ENCODE results near the gene MICAL2.

MICAL2 gene

DNA sequence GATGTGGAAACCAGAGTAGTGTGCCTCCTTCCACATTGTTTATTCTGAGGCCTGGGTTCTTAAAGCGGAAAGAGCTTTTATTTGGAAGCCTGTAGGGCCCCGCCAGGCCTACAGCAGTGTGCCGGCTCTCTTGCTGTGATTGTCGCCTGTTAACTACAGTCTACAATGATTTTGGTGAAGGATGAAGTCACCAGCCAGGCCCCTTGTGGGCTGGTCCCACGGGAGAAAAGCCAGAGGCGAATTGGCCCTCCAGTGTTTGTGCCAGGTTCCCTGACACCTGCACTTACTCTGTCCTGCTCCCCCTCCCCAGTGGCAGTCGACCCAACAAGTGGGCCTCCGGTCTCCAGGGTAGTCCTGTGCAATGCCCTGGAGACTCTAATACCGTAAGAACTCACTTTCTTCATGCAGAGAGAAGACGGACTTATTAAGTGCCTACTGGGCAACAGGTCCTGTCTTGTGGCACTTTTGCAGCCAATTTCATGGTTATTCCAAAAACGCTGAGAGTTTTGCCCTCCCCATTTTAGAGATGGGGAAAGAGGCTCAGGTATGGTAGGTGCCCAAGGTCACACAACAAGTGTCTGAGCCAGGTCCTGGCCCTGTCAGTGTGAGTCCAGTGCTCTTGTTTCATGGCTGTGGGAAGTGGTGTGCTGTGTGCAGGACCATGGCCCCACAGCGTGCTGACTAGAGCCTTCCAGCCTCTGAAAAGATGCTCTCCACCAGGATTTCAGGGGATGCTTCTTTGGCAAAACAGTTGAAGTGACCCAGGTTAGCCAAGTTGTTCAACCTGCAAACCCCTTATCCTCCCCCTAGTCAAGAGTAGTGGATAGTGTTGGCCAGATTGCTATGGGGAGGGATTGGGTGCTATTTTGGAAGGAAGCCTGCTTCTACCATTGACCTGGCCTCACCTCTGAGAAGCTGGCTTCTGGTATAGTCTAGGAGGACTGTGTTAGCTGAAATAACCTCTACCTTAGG is 1.4 kb downstream of the MICAL2 start:
- in situ Hi-C loops (cut with HindIII; ENCODE audit: low pct_ligation_motif_present, low pct_unique_long_range_greater_than_20kb, low sequenced_read_pairs) = no loop called here
- DNase-seq = no peak

DNA sequence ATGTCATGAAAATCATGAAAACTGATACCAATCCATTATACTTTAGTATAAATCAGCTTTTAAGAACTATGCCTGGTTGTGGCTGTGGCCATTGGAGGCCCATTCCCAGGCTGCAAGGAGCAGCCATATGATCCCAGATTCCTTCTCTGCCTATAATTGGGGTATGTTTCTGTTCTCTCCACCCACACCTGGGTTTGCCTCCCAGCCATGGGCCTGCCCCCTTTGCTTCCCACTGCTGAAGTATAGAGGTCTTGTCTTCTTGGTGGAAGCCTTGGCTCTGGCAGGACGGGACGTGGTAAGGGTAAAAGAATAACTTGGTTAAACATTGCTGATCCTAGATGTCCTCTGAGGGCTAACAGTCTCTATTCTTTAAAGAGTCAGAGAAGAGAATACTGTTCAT is 2.4 kb downstream of the MICAL2 start:
- DNase-seq = peak; percentile 37
- in situ Hi-C loops (cut with HindIII; ENCODE audit: low pct_ligation_motif_present, low pct_unique_long_range_greater_than_20kb, low sequenced_read_pairs) = no loop called here

DNA sequence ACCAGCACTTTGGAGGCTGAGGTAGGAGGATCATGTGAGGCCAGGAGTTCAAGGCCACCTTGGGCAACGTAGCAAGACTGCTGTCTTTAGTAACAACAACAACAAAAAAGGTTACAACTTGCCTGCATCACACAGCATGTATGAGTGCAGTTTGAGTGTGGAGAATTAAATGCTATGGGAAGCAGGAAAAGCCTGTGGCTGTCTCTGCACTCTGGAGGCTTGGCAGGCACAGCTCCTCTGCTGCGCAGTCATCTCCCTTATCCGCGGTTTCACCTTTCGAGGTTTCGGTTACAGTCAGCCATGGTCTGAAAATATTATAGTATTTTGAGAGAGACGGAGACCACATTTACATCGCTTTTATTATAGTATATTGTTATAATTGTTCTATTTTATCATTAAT is 2.9 kb downstream of the MICAL2 start:
- in situ Hi-C loops (cut with HindIII; ENCODE audit: low pct_ligation_motif_present, low pct_unique_long_range_greater_than_20kb, low sequenced_read_pairs) = no loop called here
- DNase-seq = no peak

DNA sequence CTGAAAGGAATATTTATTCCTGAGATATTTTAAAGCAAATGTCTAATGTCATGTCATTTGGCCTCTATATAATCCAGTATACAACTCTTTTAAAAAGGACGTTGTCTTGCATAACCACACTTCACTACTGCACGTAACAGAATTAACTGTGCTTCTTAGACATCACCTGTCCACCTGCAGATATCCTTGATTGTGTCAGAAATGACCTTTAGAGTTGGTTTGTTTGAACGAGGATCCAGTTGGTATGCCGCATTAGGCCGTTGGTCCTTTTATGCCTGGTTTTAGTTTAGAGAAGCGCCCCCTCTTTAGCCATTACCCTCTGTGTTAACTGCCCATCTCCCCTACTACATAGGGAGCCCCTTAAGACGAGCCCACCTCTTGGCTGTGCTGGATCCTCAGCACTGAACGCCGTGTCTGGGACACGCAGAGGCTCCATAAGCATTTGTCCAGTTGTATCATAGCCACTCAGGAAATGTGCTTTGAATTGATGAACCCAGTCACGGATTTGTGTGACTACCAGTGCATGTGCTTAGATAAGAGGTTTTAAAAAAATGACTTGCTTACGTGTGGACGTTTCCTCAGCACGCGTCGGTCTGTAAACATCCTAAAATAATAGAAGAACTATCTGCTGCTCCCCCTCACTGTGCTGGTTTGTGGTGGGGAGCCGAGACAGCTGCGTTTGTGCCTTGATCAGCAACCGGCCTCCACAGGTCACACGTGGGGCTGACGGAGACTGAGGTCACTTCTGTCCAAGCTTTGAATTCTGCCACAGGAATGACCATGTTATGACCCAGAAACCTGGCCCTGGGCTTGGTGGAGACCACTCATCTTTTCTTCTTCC is 4.0 kb downstream of the MICAL2 start:
- no peak for DNase-seq
- in situ Hi-C loops (cut with HindIII; ENCODE audit: low pct_ligation_motif_present, low pct_unique_long_range_greater_than_20kb, low sequenced_read_pairs) = no loop called here

DNA sequence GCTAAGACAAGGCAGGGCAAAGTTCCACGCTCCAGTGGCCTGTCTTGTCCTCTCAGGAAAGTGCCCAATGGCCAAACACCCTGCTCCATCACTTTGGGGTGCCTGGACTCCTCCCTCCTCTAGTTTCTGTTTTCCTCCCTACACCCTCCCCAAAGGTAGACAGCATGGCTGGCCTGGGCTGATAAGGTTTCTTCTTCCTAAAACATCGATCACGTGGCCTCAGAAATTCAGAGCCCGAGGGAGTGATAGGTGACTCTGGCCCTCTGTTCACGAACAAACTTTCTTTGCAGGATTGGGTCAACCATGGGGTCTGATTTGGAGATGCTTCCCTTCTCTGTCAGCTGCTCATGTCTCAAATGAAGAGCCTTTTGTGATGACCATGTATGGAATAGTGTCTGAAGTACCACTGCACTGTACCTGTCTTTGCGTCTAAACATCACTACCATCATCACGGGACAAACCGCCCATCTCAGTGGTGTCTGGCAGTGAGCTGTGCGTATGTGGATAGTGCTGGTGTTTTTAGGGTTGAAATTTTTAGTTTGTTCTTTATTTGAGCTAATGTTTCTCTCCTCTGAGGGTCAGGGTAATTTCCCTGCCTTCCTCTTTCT is 6.1 kb downstream of the MICAL2 start:
- in situ Hi-C loops (cut with HindIII; ENCODE audit: low pct_ligation_motif_present, low pct_unique_long_range_greater_than_20kb, low sequenced_read_pairs) = no loop called here
- DNase-seq = no peak

DNA sequence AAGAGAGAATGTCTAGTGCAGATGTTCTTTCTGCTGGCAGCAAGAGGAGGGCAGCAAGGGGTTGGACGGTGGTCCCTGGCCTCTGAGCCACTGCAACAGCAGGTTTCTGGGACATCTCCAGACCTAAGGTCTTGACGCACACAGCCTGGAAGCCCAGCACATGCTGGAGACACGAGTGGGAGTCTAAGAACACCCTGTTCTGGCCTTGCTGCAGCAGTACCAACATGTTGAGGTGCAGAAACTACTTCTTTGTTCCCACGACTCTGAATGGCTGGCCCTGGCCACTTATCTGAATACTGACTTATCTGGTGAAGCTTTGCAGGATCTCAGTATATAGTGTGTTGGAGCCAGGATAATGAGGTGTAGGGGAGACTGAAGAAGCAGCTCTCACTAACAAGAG is 6.8 kb downstream of the MICAL2 start:
- no peak for DNase-seq
- in situ Hi-C loops (cut with HindIII; ENCODE audit: low pct_ligation_motif_present, low pct_unique_long_range_greater_than_20kb, low sequenced_read_pairs) = no loop called here

DNA sequence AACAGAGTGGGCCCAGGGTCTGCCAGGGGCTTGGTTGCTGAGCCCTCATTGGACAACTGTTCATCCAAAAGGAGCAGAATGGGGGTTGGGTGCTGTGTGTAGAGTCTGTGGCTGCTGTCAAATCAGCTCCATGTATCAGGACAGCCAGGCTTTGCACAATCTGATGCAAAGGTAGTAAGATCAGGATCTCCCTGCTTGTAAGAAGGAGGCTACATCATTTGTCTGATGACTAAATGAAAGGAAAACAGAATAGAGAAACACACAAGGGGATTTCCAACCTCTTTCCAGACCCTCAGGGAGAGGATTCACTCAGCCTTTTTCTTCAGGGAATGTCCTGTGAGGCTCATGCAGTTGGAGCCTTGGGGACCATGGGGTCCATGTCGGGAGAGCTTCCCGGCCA is 7.2 kb downstream of the MICAL2 start:
- in situ Hi-C loops (cut with HindIII; ENCODE audit: low pct_ligation_motif_present, low pct_unique_long_range_greater_than_20kb, low sequenced_read_pairs) = no loop called here
- DNase-seq = no peak

DNA sequence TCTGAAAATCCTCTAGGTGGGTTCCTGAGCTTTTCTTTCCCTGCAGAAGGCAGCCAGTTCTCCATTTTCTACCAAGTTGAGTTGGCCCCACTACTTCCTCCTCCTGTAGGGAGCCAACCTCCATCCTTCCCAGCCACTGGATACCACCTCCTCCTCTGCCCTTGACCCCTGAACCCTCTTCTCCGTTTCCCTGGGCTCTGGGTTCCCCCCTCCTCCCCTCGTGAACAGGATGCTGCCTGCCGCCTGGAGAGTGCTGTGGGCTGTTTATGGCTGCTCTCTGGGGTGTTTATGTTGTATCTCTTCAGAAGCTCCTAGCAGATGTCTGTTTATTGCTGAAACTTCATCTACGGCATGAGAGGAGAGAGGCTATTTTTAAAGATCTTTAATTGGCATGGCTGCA is 8.6 kb downstream of the MICAL2 start:
- in situ Hi-C loops (cut with HindIII; ENCODE audit: low pct_ligation_motif_present, low pct_unique_long_range_greater_than_20kb, low sequenced_read_pairs) = no loop called here
- DNase-seq = no peak

DNA sequence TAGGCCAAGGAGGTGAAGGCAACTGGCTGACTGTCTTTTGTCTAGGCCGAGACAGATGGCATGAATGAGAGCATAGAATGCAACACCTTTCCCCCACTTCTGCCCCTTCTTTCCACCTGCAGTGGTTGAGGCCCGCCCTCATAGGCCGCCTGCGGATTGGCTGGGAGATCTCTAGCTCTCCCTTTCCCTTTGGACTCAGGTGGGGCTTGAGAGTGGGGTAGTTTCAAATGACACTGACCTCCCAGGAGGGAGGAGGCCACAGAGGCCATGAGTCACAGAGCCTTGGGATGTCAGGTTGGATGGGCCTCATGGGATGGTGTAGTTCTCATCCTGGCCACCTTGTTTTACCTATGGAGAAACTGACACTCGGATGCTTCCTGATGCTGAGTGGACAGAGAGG is 9.1 kb downstream of the MICAL2 start:
- in situ Hi-C loops (cut with HindIII; ENCODE audit: low pct_ligation_motif_present, low pct_unique_long_range_greater_than_20kb, low sequenced_read_pairs) = no loop called here
- no peak for DNase-seq

DNA sequence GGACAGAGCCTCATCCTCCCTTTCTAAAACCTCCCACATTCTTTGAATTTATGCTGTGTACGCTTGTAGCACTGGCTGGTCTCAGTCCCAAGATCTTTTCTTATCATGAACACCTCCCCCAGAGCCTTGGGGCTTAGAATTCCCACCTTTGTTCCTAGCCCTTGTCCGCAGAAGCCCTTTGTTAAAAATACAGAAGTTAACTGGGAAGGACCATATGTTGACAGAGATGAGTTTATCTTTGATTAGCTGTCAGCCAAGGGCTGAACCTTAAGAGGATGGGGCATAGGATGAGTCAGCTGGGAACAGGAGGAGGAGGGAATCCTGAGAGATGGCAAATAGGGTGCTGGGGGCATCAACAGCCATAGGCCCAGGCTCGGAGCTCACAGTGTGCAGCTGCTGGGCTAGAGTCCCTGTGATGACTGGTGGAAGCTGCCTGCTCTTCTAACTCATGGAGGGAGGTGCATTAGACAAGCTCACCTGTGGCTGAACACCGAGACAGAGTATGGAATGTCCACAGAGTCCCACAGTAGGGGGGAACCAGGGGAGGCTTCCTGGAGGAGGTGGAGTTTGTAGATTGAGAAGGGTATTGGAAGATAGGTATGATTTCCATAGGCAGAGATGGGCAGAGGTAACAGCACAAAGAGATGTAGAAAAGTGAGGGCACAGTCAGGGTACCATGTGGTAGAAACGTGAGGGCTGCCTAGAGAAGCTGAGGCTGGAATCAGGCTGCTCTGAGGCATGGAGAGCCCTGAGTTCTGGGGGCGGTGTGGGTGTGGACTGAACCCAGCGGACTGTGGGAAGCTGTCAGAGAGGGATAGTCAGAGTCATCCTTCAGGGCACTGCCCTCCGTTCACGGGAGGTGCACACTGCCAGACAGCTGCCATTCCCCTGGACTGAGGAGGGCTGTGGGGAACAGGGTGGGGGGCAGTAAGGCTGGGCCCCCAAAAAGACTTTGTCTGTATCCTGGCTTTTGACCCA is 9.9 kb downstream of the MICAL2 start:
- DNase-seq = no peak
- in situ Hi-C loops (cut with HindIII; ENCODE audit: low pct_ligation_motif_present, low pct_unique_long_range_greater_than_20kb, low sequenced_read_pairs) = no loop called here

DNA sequence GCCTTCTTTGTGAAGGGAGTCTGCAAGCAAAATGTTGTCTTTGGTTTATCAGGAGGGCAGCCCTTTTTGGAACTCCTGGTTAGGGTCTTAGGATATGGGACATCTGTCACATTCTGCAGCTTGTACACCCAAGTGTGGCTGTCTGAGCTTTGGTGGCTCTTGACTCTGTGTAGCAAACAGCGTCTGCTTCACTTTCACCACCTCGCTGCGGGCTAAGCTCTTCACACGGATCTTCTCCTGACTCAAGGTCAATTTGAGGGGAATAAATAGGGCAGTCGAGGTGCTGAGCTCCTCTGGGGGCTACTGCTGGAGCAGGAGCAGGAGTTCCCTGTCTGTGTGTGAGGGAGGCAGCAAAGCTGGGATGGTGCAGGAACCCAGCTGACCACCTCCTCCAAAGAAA is 10.6 kb downstream of the MICAL2 start:
- in situ Hi-C loops (cut with HindIII; ENCODE audit: low pct_ligation_motif_present, low pct_unique_long_range_greater_than_20kb, low sequenced_read_pairs) = no loop called here
- no peak for DNase-seq

DNA sequence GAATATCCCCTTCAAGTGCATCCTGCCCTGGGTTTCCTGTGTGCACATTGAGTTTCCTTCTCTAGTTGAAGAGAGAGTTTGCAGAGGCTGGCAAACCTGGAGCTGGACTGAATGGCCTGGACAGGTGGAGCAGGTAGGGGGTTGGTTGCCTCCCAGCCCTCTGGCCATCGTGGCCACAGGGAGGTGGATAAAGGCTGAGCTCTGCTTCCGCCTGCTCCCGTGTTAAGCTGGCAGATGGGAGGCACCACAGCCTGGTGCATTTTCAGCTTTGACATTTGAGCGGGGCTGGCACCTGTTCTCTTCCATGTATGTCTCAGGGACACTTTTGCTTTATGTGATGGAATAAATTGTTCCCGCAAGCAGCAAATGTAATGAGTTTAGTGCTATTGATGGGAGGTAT is 11.1 kb downstream of the MICAL2 start:
- in situ Hi-C loops (cut with HindIII; ENCODE audit: low pct_ligation_motif_present, low pct_unique_long_range_greater_than_20kb, low sequenced_read_pairs) = no loop called here
- DNase-seq = no peak

DNA sequence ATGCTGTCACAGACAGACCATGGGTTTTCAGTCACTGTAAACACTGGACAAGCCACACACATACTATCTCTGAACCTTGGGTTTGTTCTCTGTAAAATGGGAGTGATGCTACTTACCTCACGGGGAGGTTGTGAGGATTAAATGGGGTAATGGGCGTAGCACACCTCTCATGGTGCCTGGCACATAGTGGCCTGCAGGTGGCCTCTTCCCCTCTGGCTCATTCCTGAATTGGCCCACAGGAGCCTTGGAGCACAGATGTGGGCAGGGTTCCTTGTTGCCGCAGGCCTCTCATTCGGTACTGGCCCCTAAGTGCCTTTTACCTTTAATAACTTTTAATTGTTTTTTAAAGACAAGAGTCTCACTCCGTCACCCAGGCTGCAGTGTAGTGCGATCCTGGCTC is 11.7 kb downstream of the MICAL2 start:
- peak; percentile 44 for DNase-seq
- in situ Hi-C loops (cut with HindIII; ENCODE audit: low pct_ligation_motif_present, low pct_unique_long_range_greater_than_20kb, low sequenced_read_pairs) = no loop called here

DNA sequence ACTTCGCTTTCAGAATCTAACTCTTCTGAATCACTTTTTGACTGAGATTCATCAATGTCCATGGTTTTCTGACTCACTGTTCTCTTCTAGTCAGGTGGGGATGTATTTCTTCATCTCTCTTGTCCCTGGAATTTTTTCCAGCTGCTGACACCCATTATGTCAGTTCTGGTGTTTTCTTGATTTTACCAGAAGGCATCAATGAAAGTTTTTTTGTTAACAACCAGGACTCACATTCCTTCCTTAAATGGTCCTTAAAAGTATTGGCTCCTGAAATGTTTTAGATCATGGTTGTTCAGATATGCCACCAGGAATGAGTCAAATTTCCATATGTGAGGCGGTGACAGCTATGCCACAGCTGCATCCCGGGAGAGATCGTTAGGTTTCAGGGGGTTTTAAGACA is 12.9 kb downstream of the MICAL2 start:
- no peak for DNase-seq
- in situ Hi-C loops (cut with HindIII; ENCODE audit: low pct_ligation_motif_present, low pct_unique_long_range_greater_than_20kb, low sequenced_read_pairs) = no loop called here

DNA sequence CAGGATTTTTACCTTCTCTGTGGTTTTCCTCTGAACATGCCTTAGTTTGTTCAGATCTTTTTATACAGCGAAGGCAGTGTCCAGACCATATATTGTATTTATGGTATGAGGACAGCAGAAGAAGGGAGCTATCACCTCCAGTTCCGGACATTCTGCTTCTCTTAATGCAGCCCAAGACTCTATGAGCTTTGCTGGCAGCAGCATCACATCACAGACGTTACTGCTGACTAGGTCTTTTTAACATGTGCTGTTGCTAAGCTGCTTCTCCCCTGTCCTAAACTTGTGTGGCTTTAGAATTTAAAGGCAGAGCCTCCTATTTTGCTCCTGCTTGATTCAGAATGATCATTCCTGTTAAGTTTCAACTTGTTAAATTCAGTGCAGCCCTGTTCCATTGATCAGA is 13.4 kb downstream of the MICAL2 start:
- DNase-seq = no peak
- in situ Hi-C loops (cut with HindIII; ENCODE audit: low pct_ligation_motif_present, low pct_unique_long_range_greater_than_20kb, low sequenced_read_pairs) = no loop called here

DNA sequence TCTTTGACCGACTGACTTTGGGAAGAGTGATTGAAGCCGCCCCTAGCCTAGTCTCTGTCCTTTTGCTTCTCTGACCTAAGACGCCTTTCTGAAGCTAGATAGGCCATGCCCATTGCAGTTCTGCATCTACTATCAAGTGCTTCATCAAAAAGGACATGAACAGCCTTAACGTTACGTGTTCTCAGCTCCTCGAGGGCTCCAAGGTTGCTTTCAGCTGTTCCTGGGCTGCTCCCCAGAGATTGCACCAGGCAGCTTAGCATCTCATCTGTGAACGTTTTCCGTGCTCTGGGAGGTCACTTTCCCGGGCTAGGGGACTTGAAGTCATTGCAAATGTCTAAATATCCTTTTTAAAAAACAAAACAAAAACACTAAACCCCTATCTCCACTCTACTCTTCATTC is 13.9 kb downstream of the MICAL2 start:
- in situ Hi-C loops (cut with HindIII; ENCODE audit: low pct_ligation_motif_present, low pct_unique_long_range_greater_than_20kb, low sequenced_read_pairs) = no loop called here
- no peak for DNase-seq

DNA sequence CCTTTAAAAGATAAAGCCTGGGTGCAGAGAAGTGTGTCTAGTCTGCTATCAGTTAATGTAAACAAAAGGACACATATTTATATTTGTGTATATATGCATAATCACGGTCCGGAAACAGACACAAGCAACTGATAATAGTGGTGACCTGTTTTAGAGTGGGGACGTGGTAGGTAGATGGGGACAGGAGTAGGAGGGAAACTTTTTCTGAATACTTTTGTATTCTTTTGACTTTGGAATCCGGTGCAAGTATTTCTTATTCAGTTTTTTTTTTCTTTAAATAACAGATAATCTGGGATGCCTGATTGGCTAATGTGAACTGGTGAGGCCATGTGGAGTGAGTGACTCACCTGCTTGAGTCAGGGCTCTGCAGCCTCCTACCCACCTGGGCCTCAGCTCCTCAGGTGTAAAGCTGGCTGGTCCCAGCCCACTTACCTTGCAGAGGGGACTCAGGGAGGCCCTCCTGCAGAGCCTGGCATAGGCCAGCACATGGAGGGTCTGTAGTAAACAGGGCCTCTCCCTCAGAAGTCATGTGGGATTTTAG is 15.3 kb downstream of the MICAL2 start:
- in situ Hi-C loops (cut with HindIII; ENCODE audit: low pct_ligation_motif_present, low pct_unique_long_range_greater_than_20kb, low sequenced_read_pairs) = no loop called here
- DNase-seq = no peak

Measured in ACHN (cell line).